ENCODE results near the gene PCSK9. TPM values are rescaled to one million over a fixed set of nuclear protein-coding genes. Genes with fewer than 3 reads are reported as not detected.

The PCSK9 gene
- total and polyA plus RNA-seq, 9 of the 15 experiments (the other 6 are each of a cell fraction or from before 2014, with no cell fraction given): 3.2 to 58.6 (median 24.7) TPM

DNA sequence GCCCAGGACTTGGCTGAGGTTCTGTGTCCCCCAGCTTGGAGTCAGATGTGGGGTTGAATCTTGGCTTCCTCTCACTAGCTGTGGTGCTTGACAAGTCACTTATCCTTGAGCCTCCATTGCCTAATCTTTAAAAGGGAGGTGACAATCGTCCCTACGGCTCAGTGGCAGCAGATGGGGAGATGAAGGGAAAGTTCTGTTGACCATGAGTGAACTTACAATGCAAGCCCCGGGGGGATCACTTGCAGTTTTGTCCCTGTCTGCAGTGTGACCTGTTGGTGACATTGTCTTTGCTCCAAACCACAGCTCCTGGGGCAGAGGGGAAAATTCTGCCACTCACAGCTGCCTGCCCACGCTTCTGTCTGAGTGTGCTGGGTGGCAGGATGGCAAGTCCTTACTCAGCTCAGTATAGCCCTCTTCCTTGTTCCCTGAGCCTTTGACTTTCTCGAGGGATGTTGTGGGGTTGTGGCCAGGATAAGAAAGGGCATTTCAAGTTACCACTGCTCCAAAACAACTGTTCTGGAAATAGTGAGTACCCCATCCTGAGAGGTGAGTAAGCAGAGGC, 1.7 kb downstream of the PCSK9 start (continued):
- TF ChIP-seq AFF1 (IDR thresholded peaks at IDR 0.05; ENCODE audit: low read depth in 1 of 2, partially characterized antibody in 2 of 2) (no peak), KLF13 (tag; IDR thresholded peaks at IDR 0.05; ENCODE audit: borderline replicate concordance, low read depth) (no peak), RHOXF2B (CRISPR knock-in tag; conservative IDR thresholded peaks at IDR 0.05) (no peak), OTX1 (CRISPR knock-in tag; IDR thresholded peaks at IDR 0.05) (no peak), CEBPB (tag; IDR thresholded peaks at IDR 0.05) (peak; percentile 57; the same call in 1 of the 2 replicates)

GRCh38 chr1:55041613-55042012, 2.3 kb downstream of the PCSK9 start:
- 64% methylated on average over 3 of the region's 3 CpGs for WGBS (ENCODE audit: insufficient coverage, low coverage, missing lambda C conversion rate)
- Histone ChIP-seq H3K27me3 (ENCODE audit: control insufficient read depth in 2 of 2, insufficient read depth in 2 of 2, low read length in 2 of 2) (no peaks in the 10 kb centered on the region; a peak in 1 of 5 replicates), H3K79me2 (ENCODE audit: control insufficient read depth, insufficient read depth, low read length) (peaks cover 75% of the 10 kb centered on the region), H2AFZ (ENCODE audit: low read depth, low read length) (no peak overlapping the region), H3K4me3 (peak overlapping the region; percentile 56; the same call in 1 of the 2 replicates), H3K9ac (ENCODE audit: insufficient read depth in 1 of 2, low read depth in 2 of 2, low read length in 2 of 2) (no peak overlapping the region), H3K9me3 (replicated peaks; ENCODE audit: control insufficient read depth, insufficient read depth, low read depth, low read length) (no peaks in the 10 kb centered on the region), H3K36me3 (ENCODE audit: control insufficient read depth, insufficient read depth, low read length) (peaks cover 56% of the 10 kb centered on the region), H3K4me2 (ENCODE audit: insufficient read depth, low read length) (0 out of 2 replicates have a peak overlapping the region, but pooled peaks have one; percentile 84), H3K9me1 (ENCODE audit: control insufficient read depth, insufficient read depth, low read length) (no peaks in the 10 kb centered on the region), H4K20me1 (replicated peaks; ENCODE audit: control insufficient read depth, insufficient read depth, low read length) (peaks cover 10% of the 10 kb centered on the region; the same call in 1 of the 2 replicates), H3K4me1 (replicated peaks in 1 of 2; ENCODE audit: control insufficient read depth in 2 of 2, insufficient read depth in 2 of 2, low read length in 2 of 2) (peaks cover 21 to 40% of the 10 kb centered on the region in 2 experiments; a peak in 4 of 5 replicates), H3K27ac (ENCODE audit: extremely low read depth, low read depth, low read length) (no peak overlapping the region)
- DNase-seq (ENCODE audit: extremely low read depth in 1 of 4, low spot score in 3 of 4): no peak
- FAIRE-seq: no peak
- ChIA-PET POLR2A (interaction anchor here (0.8 kb wide), 1 partner anchor 489 kb away, joined by 3 read pairs; no protein-coding TSS in a partner anchor), CTCF (ENCODE audit: low intra/inter-chr PET ratio) (no interaction called here)
- ATAC-seq: no peak
- no TSS peak for BruUV-seq (replicated peaks)
- in situ Hi-C loops (cut with MboI) (no loop called here), intact Hi-C loops (cut with micrococcal nuclease) (no loop called here)
- TF ChIP-seq, protein P1, sequence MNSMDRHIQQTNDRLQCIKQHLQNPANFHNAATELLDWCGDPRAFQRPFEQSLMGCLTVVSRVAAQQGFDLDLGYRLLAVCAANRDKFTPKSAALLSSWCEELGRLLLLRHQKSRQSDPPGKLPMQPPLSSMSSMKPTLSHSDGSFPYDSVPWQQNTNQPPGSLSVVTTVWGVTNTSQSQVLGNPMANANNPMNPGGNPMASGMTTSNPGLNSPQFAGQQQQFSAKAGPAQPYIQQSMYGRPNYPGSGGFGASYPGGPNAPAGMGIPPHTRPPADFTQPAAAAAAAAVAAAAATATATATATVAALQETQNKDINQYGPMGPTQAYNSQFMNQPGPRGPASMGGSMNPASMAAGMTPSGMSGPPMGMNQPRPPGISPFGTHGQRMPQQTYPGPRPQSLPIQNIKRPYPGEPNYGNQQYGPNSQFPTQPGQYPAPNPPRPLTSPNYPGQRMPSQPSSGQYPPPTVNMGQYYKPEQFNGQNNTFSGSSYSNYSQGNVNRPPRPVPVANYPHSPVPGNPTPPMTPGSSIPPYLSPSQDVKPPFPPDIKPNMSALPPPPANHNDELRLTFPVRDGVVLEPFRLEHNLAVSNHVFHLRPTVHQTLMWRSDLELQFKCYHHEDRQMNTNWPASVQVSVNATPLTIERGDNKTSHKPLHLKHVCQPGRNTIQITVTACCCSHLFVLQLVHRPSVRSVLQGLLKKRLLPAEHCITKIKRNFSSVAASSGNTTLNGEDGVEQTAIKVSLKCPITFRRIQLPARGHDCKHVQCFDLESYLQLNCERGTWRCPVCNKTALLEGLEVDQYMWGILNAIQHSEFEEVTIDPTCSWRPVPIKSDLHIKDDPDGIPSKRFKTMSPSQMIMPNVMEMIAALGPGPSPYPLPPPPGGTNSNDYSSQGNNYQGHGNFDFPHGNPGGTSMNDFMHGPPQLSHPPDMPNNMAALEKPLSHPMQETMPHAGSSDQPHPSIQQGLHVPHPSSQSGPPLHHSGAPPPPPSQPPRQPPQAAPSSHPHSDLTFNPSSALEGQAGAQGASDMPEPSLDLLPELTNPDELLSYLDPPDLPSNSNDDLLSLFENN (IDR thresholded peaks at IDR 0.05; ENCODE audit: low read depth in 2 of 2, low read length in 2 of 2): no peak
- no peak for TF ChIP-seq STAT5B (CRISPR knock-in tag; IDR thresholded peaks at IDR 0.05)
- TF ChIP-seq ZNF239 (CRISPR knock-in tag; IDR thresholded peaks at IDR 0.05): no peak
- TF ChIP-seq ETS1 (conservative IDR thresholded peaks at IDR 0.05; ENCODE audit: control insufficient read depth, low read depth, low read length): no peak
- no peak for TF ChIP-seq PML (IDR thresholded peaks at IDR 0.05; ENCODE audit: low read length)
- TF ChIP-seq TAF15 (IDR thresholded peaks at IDR 0.05; ENCODE audit: low read depth, low read length): no peak
